ENCODE results near the gene PGA5. TPM values are rescaled to one million over a fixed set of nuclear protein-coding genes. Genes with fewer than 3 reads are reported as not detected.
"Not testable (repeated sequence)": the region's sequence is repeated elsewhere in the genome, so short reads cannot be mapped to it uniquely, and the experiment has no call there.

Gene PGA5
- total RNA-seq, 1 donor from 2014 or later, result not detected

DNA sequence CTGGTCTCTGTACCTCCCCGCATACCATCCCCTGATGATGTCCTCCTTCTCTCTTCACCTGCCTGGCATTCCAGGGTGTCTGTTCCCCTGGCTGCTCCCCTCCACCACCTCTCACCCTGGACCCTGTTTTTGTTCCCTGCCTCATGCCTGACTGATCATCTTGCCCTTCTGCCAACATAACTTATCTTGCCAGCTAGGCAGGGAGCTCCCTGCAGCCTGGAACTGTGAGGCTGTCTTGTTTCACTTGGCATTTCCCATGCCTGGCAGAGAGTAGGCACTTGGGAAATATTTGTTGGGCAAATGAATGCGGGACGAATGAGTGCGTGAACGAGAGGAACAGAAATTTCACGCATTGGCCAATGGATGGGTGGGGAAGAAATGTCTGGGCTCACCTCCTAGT, 11.5 kb upstream of the PGA5 start:
- DNase-seq (ENCODE audit: low spot score); H4K20me1 ChIP-seq (ENCODE audit: low read depth); H3K4me2 ChIP-seq; H3K36me3 ChIP-seq; H3K36me3 Mint-ChIP-seq; H3K9me3 ChIP-seq (ENCODE audit: low read depth); H3K27me3 ChIP-seq; H3K27ac Mint-ChIP-seq; H3K4me3 Mint-ChIP-seq; H3K9me3 Mint-ChIP-seq; H3K27ac ChIP-seq; H3K4me3 ChIP-seq; H3K9ac ChIP-seq; H3K79me2 ChIP-seq (ENCODE audit: low read depth); H3F3A ChIP-seq (ENCODE audit: low read depth); H2AFZ ChIP-seq (replicated peaks); H3K4me1 ChIP-seq; H3K27me3 Mint-ChIP-seq (ENCODE audit: insufficient read depth, low read depth); H3K4me1 Mint-ChIP-seq: not testable (repeated sequence)

DNA sequence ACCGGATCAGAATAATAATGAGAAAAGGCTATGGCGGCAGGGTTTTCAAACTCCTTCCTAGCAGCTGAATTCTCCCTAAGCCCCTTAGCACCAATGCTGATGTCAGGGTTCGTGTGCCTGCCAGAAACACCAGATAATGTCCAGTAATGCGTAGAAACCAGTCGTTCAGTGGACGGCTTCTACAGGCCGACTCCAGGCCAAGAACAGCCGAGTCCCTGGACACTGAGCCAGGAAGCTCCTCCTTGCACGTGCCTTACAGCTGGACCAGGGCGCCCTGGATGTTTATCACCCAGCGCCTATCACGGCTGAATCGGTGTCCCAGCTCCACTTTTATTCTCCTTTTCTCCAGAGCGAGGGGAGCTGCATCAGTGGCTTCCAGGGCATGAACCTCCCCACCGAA, 9.9 kb upstream of the PGA5 start:
- not testable (repeated sequence) for H3K4me1 Mint-ChIP-seq; H3K4me3 Mint-ChIP-seq; H3K9me3 Mint-ChIP-seq; H3K9me3 ChIP-seq (ENCODE audit: low read depth); H3K27ac Mint-ChIP-seq; H3K27me3 Mint-ChIP-seq (ENCODE audit: insufficient read depth, low read depth); H3K36me3 ChIP-seq; H3K4me3 ChIP-seq; H3F3A ChIP-seq (ENCODE audit: low read depth); H2AFZ ChIP-seq (replicated peaks); DNase-seq (ENCODE audit: low spot score); H3K27ac ChIP-seq; H3K36me3 Mint-ChIP-seq; H3K4me1 ChIP-seq; H3K4me2 ChIP-seq; H3K9ac ChIP-seq; H3K79me2 ChIP-seq (ENCODE audit: low read depth); H3K27me3 ChIP-seq; H4K20me1 ChIP-seq (ENCODE audit: low read depth)

DNA sequence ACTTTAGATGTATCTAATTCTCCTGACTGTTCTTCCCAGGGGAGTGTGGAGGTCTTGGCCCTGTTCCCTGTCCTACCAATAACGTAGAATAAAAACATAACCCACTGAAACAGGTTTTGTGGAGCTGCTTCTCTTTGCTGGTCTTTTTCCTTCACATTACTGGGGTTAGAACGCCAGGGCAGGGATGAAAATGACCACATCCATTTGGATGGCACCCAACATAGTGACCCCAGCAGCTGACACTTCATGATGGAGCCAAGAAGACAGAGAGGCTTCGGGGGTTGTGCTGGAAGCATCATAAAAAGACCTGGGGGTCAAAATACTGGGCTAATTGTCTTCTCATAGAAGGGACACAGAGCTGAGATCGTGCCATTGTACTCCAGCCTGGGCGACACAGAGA, 9.4 kb upstream of the PGA5 start:
- not testable (repeated sequence) for H3K9me3 ChIP-seq (ENCODE audit: low read depth); H3K36me3 Mint-ChIP-seq; H3K4me2 ChIP-seq; H3K27ac Mint-ChIP-seq; H3F3A ChIP-seq (ENCODE audit: low read depth); DNase-seq (ENCODE audit: low spot score); H3K79me2 ChIP-seq (ENCODE audit: low read depth); H3K4me3 Mint-ChIP-seq; H2AFZ ChIP-seq (replicated peaks); H3K27ac ChIP-seq; H3K36me3 ChIP-seq; H4K20me1 ChIP-seq (ENCODE audit: low read depth); H3K27me3 Mint-ChIP-seq (ENCODE audit: insufficient read depth, low read depth); H3K9me3 Mint-ChIP-seq; H3K4me1 Mint-ChIP-seq; H3K4me1 ChIP-seq; H3K27me3 ChIP-seq; H3K4me3 ChIP-seq; H3K9ac ChIP-seq

DNA sequence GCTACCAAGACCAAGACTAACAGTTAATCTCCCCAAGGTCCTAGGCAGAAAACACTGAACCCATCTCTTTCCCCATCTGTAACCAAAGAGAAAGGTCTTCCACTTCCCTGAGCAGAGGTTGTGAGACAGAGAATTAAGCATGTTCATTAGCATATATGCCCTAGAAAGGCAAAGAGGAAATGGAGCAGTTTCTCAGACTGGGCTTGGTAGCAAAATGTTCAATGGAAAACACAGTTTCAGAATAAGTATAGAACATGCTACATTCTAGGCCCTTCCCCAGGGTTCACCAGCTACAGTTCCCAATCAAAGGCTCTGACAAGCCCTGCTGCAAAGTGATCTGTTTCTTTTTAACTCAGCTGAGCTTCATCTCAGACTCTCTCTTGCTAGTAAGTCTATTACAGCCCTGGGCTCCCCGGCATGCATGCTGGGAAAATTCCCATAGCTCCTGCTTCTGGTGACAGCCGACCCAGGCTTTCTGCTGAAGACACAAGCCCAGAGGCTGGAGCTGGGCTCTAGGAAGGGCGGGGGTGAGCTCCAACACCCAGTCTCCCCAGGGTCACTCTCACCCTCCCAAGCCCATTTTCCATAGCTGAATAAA, 8.3 kb upstream of the PGA5 start:
- not testable (repeated sequence) for H3K27ac ChIP-seq

DNA sequence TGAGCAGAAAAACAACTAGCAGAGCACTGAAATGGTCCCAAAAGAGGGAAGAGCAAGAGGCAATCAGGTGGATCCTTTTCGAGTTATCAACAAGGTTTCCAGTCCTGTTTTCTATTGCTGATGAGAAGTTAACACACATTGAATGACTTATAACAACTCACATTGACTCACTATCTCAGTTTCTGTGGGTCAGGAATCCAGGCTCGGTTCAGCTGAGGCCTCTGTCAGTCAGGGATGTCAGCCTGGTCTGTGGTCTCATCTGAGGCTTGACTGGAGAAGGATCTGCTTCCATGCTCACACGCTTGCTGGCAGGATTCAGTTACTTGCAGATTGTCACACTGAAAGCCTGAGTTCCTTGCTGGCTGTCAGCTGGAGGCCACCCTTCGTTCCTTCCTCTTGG, 3.8 kb upstream of the PGA5 start:
- H3K27ac ChIP-seq; H2AFZ ChIP-seq (replicated peaks); H3K9me3 Mint-ChIP-seq; H3K27ac Mint-ChIP-seq; H3K79me2 ChIP-seq (ENCODE audit: low read depth); H3K27me3 ChIP-seq; H3K27me3 Mint-ChIP-seq (ENCODE audit: insufficient read depth, low read depth); H3K36me3 Mint-ChIP-seq; H3K9ac ChIP-seq; H3K4me1 ChIP-seq; H3K4me3 Mint-ChIP-seq; H3F3A ChIP-seq (ENCODE audit: low read depth); H3K4me1 Mint-ChIP-seq; H3K4me3 ChIP-seq; H3K4me2 ChIP-seq; H3K9me3 ChIP-seq (ENCODE audit: low read depth); H4K20me1 ChIP-seq (ENCODE audit: low read depth); DNase-seq (ENCODE audit: low spot score); H3K36me3 ChIP-seq: not testable (repeated sequence)

More for the DNA sequence above, 8.3 kb upstream of the PGA5 start:
- not testable (repeated sequence) for H3K9me3 Mint-ChIP-seq; H3K27ac Mint-ChIP-seq; H3K4me3 Mint-ChIP-seq; H3K79me2 ChIP-seq (ENCODE audit: low read depth); H3K27me3 ChIP-seq; H3K4me2 ChIP-seq; DNase-seq (ENCODE audit: low spot score); H4K20me1 ChIP-seq (ENCODE audit: low read depth); H3K36me3 ChIP-seq; H3K27me3 Mint-ChIP-seq (ENCODE audit: insufficient read depth, low read depth); H3K4me1 ChIP-seq; H3K4me3 ChIP-seq; H2AFZ ChIP-seq (replicated peaks); H3F3A ChIP-seq (ENCODE audit: low read depth); H3K4me1 Mint-ChIP-seq; H3K36me3 Mint-ChIP-seq; H3K9me3 ChIP-seq (ENCODE audit: low read depth); H3K9ac ChIP-seq

DNA sequence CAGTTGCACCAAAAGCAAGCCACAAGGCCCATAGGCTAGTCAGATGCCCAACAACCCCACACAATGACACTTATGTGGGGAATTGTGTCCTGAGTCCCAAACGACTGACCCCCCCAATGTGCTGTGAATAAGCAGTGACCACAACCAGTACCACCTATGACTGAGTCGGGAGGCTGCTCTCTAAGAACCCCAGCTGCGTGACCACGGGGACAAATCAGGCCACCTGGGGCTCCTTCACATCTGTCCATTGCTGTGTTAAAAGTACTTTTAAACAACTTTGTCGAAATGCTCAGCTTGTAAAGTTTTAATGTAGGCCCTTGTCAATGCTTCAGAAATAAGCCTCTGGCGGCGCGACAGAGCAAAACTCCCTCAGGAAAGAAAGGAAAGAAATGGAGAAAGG, 687 bp upstream of the PGA5 start:
- H3K27ac ChIP-seq; H3K9me3 ChIP-seq (ENCODE audit: low read depth); DNase-seq (ENCODE audit: low spot score); H3K9ac ChIP-seq; H3K9me3 Mint-ChIP-seq; H3K27me3 ChIP-seq; H3K4me3 ChIP-seq; H3K79me2 ChIP-seq (ENCODE audit: low read depth); H2AFZ ChIP-seq (replicated peaks); H3F3A ChIP-seq (ENCODE audit: low read depth); H3K36me3 Mint-ChIP-seq; H3K4me2 ChIP-seq; H3K4me3 Mint-ChIP-seq; H4K20me1 ChIP-seq (ENCODE audit: low read depth); H3K36me3 ChIP-seq; H3K27me3 Mint-ChIP-seq (ENCODE audit: insufficient read depth, low read depth); H3K27ac Mint-ChIP-seq; H3K4me1 ChIP-seq; H3K4me1 Mint-ChIP-seq: not testable (repeated sequence)

DNA sequence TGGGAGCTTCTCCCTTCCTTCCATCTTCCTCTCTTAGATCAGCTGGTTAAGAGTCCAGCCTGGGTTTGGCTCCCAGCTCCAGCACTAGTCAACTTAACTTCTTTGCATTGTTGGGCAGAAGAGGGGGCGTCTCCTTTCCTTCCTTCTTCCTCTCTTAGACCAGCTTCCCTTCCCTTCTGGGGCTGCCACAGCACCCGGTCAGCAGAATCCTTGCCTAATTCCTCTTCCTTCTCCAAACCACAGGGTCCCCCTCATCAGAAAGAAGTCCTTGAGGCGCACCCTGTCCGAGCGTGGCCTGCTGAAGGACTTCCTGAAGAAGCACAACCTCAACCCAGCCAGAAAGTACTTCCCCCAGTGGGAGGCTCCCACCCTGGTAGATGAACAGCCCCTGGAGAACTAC, 551 bp downstream of the PGA5 start:
- not testable (repeated sequence) for H3K79me2 ChIP-seq (ENCODE audit: low read depth); H3K27ac Mint-ChIP-seq; H3K4me3 Mint-ChIP-seq; H3K4me1 ChIP-seq; H3K4me2 ChIP-seq; H3K9ac ChIP-seq; H3K9me3 ChIP-seq (ENCODE audit: low read depth); DNase-seq (ENCODE audit: low spot score); H3K4me1 Mint-ChIP-seq; H2AFZ ChIP-seq (replicated peaks); H3K9me3 Mint-ChIP-seq; H3K27me3 ChIP-seq; H3K36me3 Mint-ChIP-seq; H3K27me3 Mint-ChIP-seq (ENCODE audit: insufficient read depth, low read depth); H3K27ac ChIP-seq; H4K20me1 ChIP-seq (ENCODE audit: low read depth); H3K4me3 ChIP-seq; H3K36me3 ChIP-seq; H3F3A ChIP-seq (ENCODE audit: low read depth)

DNA sequence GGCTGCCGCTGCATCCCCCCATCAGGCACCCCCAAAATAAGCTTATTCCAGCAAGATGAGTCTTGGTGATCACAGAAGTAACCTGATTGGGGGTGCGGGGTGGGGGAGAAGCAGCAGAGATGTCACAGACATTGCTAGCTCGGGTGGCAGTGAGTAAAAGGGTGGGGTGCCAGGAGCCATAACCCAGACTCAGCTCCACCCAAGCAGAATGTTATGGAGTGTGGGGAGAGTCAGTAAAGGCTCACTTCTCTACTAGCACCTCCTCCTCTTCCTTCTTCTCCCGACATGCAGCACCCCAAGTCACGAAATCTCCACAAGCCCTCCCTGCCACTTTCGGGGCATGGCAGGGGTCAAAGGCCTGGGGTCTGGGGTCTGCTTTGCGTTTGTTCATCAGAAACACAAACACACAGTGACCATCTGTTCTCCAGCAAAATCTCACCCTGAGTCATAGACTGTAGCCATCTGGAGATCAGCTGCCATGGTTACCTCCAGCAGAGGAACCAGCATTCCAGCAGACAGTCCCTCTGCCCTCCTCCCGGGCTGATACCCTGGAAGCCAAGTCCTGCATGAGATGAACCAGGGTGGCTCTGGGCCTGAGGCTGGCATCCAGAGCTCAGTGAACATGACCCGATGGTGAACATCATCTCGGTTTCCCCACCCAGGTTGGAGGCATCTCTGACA, 4.4 kb downstream of the PGA5 start:
- not testable (repeated sequence) for H3K9me3 Mint-ChIP-seq; H3K9me3 ChIP-seq (ENCODE audit: low read depth)

More for the DNA sequence above, 4.4 kb downstream of the PGA5 start:
- not testable (repeated sequence) for H3K4me2 ChIP-seq; H2AFZ ChIP-seq (replicated peaks); H3F3A ChIP-seq (ENCODE audit: low read depth); H3K9ac ChIP-seq; H3K27ac ChIP-seq; H3K27me3 ChIP-seq; H3K27ac Mint-ChIP-seq; H3K4me1 ChIP-seq; H3K4me3 ChIP-seq; H3K27me3 Mint-ChIP-seq (ENCODE audit: insufficient read depth, low read depth); H4K20me1 ChIP-seq (ENCODE audit: low read depth); H3K4me3 Mint-ChIP-seq; H3K36me3 ChIP-seq; H3K36me3 Mint-ChIP-seq; H3K79me2 ChIP-seq (ENCODE audit: low read depth); H3K4me1 Mint-ChIP-seq; DNase-seq (ENCODE audit: low spot score)
